ENCODE measurements around the gene CCDC74B. TPM values are rescaled to one million over a fixed set of nuclear protein-coding genes. Genes with fewer than 3 reads are reported as not detected.
"Not testable (repeated sequence)": the region's sequence is repeated elsewhere in the genome, so short reads cannot be mapped to it uniquely, and the experiment has no call there.

CCDC74B gene
- total and polyA plus RNA-seq, 4 donors, result 0.09 to 0.17 (median 0.09) TPM; not detected in 1

DNA sequence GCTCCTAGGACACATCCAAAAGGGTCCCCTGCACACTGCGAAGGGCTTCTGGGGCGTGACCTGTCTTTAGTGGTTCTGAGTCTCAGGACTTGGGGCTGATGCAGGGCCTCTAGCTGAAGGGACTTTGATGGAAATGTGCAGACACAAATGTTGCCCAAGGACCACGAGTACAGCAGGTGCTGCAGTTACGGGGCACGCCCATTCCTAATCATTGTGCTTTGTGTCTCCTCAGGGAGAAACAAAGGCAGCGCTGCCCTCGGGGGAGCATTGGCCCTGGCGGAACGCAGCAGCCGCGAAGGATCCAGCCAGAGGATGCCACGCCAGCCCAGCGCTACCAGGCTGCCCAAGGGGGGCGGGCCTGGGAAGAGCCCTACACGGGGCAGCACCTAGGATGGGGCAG lies 45.3 kb upstream of the CCDC74B start (continued):
- no peak for TF ChIP-seq REST (IDR thresholded peaks at IDR 0.05)
- no peak for TF ChIP-seq FOXA2 (IDR thresholded peaks at IDR 0.05)

DNA sequence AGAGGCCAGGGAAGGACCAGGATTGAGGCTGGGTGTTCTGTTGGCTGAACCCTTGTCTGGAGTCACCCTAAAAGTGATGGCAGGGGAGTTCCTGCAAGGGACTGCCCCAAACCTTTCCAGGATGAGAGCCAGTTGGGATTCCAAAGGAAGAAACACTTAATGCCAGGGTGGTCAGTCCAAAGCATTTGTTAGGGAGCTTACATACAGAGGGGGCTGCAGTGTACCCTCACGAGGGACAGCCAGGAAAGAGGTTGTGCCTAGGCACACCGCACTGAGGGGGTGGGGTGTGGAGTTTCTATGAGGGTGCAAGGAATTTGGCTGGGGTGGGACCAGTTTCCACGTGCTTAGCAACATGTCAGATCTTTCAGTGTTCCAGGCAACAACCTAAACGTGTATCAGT lies 44.0 kb upstream of the CCDC74B start:
- H3K27me3 ChIP-seq (ENCODE audit: control insufficient read depth in 4 of 4, insufficient read depth in 4 of 4, low read length in 3 of 4); H3K4me1 ChIP-seq (ENCODE audit: control insufficient read depth in 4 of 4, insufficient read depth in 4 of 4, low read length in 3 of 4); DNase-seq (ENCODE audit: low spot score); H3K36me3 ChIP-seq (ENCODE audit: control insufficient read depth in 4 of 4, insufficient read depth in 3 of 4, low read depth in 1 of 4, low read length in 3 of 4); H3K9me3 ChIP-seq (ENCODE audit: control insufficient read depth in 4 of 4, low read length in 3 of 4); H3K4me3 ChIP-seq (ENCODE audit: low read depth in 1 of 3, low read length in 3 of 3); H3K27ac ChIP-seq (ENCODE audit: low read depth in 1 of 2, low read length in 2 of 2); H3K9ac ChIP-seq (ENCODE audit: low read depth in 1 of 2, low read length in 2 of 2): not testable (repeated sequence)
- 91% methylated on average over 4 of the region's 4 CpGs for WGBS

DNA sequence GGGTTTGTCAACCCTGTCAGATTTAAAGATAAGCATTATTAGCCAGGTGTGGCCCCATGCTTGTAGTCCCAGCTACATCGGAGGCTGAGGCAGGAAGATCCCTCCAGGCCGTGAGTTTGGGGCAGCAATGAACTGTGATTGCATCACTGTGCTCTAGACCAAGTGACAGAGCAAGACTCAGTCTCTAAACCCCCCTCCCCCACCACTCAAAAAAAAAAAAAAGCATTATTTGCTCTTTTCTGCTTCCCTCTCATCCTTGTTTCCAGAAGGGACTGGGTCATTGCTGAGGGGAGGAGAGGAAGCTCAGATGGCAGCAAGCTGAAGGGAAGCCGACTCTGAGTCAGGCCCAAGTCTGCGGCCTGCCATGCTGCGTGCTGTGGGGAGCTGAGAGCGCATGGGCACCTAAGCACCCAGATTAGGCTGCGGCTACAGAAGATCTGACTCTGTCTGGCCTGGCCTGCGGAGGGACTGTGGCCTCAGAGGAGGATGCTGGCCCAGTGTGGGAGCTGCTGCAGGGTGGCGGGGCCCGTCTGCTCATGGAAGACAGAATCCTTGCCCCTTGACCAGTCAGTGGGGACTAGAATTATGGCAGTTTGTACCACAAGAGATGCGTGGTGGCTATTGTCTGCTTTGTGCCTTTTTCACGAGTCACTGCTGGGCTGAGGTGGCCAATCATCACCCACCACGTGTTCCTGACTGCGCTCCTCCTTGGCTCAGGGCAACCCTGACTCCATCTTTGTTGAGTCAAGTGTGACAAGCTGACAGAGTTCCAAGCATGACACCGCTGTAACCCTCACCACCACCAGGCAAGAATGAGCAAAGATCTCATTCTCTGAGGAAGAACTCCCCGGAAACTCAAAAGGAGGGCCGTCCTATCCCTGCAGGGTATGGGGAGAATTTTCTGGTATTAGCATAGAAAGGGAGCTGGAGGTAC lies 43.2 kb upstream of the CCDC74B start:
- not testable (repeated sequence) for H3K9ac ChIP-seq (ENCODE audit: low read depth in 1 of 2, low read length in 2 of 2); H3K4me1 ChIP-seq (ENCODE audit: control insufficient read depth in 4 of 4, insufficient read depth in 4 of 4, low read length in 3 of 4); H3K36me3 ChIP-seq (ENCODE audit: control insufficient read depth in 4 of 4, insufficient read depth in 3 of 4, low read depth in 1 of 4, low read length in 3 of 4); H3K9me3 ChIP-seq (ENCODE audit: control insufficient read depth in 4 of 4, low read length in 3 of 4); H3K27ac ChIP-seq (ENCODE audit: low read depth in 1 of 2, low read length in 2 of 2); H3K4me3 ChIP-seq (ENCODE audit: low read depth in 1 of 3, low read length in 3 of 3); H3K27me3 ChIP-seq (ENCODE audit: control insufficient read depth in 4 of 4, insufficient read depth in 4 of 4, low read length in 3 of 4); DNase-seq (ENCODE audit: low spot score)
- WGBS, result 95% methylated on average over 17 of the region's 17 CpGs

- Histone ChIP-seq H3K9me3 (ENCODE audit: control insufficient read depth in 4 of 4, low read length in 3 of 4) (no peaks in the 10 kb centered on the region), H3K36me3 (ENCODE audit: control insufficient read depth in 4 of 4, insufficient read depth in 3 of 4, low read depth in 1 of 4, low read length in 3 of 4) (peaks cover 2 to 3% (median 3%) of the 10 kb centered on the region in 4 donors), H3K9ac (ENCODE audit: low read depth in 1 of 2, low read length in 2 of 2) (no peak overlapping the region), H3K4me1 (ENCODE audit: control insufficient read depth in 4 of 4, insufficient read depth in 4 of 4, low read length in 3 of 4) (peaks cover 0 to 13% (median 7%) of the 10 kb centered on the region in 4 donors), H3K27ac (ENCODE audit: low read depth in 1 of 2, low read length in 2 of 2) (no peak overlapping the region), H3K4me3 (ENCODE audit: low read depth in 1 of 3, low read length in 3 of 3) (no peak overlapping the region), H3K27me3 (ENCODE audit: control insufficient read depth in 4 of 4, insufficient read depth in 4 of 4, low read length in 3 of 4) (no peaks in the 10 kb centered on the region)
- 92% methylated on average over 8 of the region's 8 CpGs for WGBS
- DNase-seq (ENCODE audit: low spot score), result no peak
- TF ChIP-seq TAF1 (conservative IDR thresholded peaks at IDR 0.05) (no peak), NR2F2 (IDR thresholded peaks at IDR 0.05) (no peak), REST (IDR thresholded peaks at IDR 0.05) (no peak)
- TF ChIP-seq, protein P1, sequence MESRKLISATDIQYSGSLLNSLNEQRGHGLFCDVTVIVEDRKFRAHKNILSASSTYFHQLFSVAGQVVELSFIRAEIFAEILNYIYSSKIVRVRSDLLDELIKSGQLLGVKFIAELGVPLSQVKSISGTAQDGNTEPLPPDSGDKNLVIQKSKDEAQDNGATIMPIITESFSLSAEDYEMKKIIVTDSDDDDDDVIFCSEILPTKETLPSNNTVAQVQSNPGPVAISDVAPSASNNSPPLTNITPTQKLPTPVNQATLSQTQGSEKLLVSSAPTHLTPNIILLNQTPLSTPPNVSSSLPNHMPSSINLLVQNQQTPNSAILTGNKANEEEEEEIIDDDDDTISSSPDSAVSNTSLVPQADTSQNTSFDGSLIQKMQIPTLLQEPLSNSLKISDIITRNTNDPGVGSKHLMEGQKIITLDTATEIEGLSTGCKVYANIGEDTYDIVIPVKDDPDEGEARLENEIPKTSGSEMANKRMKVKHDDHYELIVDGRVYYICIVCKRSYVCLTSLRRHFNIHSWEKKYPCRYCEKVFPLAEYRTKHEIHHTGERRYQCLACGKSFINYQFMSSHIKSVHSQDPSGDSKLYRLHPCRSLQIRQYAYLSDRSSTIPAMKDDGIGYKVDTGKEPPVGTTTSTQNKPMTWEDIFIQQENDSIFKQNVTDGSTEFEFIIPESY (IDR thresholded peaks at IDR 0.05), result no peak
These were observed 42.4 kb upstream of the CCDC74B start for GRCh38 chr2:130187268-130187667.
